ENCODE data around the gene ANKMY1. TPM values are rescaled to one million over a fixed set of nuclear protein-coding genes. Genes with fewer than 3 reads are reported as not detected.

Gene ANKMY1
- total RNA-seq, 3 donors from 2014 or later (not counting 1 experiment from before 2014, with no cell fraction given) = 43.8 to 51.5 (median 46.6) TPM

DNA sequence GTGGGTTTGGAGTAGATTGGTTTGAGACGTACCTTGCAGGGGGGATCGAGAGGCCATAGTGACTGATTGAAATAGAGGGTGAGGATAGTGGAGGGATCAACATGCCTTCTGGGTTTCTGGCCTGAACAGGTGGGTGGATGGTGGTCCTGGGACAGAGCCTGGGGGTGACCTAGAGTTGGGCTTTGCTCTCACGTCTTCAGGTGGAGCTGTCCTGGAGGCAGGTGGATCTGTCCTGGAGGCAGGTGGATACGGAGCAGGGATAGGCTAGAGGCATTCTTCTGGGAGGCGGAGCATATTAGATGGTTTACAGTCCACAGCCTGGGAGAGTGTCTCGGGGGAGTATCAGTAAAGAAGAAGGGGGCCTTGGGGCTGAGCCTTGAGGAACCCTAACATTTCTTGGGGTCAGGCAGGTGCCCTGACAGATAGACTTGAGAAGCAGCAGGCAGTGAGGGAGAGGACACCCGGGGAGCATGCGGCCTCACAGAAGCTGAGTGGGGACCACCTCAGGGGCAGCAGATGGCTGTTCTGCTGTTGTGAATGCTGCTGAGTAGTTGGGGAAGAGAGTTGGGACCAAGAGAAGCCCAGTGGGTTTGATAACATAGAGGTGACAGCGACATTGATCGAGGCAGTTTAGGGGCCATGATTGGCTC lies 30.3 kb upstream of the ANKMY1 start:
- no peaks in the 10 kb centered on the region for H3K27me3 Mint-ChIP-seq (ENCODE audit: low read depth in 2 of 2)
- Histone ChIP-seq H3K9me3 (ENCODE audit: control insufficient read depth, insufficient read depth, low read length) (no peaks in the 10 kb centered on the region), H3K4me1 (ENCODE audit: control insufficient read depth, insufficient read depth, low read length) (peaks cover 38% of the 10 kb centered on the region), H3K27ac (ENCODE audit: low read length) (no peak overlapping the region), H3K4me3 (ENCODE audit: low read length) (no peak overlapping the region), H3K36me3 (ENCODE audit: control insufficient read depth, insufficient read depth, low read length) (peaks cover 28% of the 10 kb centered on the region), H3K27me3 (ENCODE audit: control insufficient read depth, insufficient read depth, low read length) (no peaks in the 10 kb centered on the region)
- 88% methylated on average over 10 of the region's 10 CpGs for WGBS (ENCODE audit: insufficient coverage)
- DNase-seq (no peak), ATAC-seq (no peak)
- H3K4me1 Mint-ChIP-seq = peaks cover 38 to 46% of the 10 kb centered on the region in 2 donors
- H3K9me3 Mint-ChIP-seq = no peaks in the 10 kb centered on the region
- peak overlapping the region; percentile 93 for H3K4me3 Mint-ChIP-seq
- peak overlapping the region; percentile 89 to 91 for H3K27ac Mint-ChIP-seq
- H3K36me3 Mint-ChIP-seq = no peaks in the 10 kb centered on the region
- intact Hi-C loops (cut with micrococcal nuclease) = no loop called here
- TF ChIP-seq, protein P1, sequence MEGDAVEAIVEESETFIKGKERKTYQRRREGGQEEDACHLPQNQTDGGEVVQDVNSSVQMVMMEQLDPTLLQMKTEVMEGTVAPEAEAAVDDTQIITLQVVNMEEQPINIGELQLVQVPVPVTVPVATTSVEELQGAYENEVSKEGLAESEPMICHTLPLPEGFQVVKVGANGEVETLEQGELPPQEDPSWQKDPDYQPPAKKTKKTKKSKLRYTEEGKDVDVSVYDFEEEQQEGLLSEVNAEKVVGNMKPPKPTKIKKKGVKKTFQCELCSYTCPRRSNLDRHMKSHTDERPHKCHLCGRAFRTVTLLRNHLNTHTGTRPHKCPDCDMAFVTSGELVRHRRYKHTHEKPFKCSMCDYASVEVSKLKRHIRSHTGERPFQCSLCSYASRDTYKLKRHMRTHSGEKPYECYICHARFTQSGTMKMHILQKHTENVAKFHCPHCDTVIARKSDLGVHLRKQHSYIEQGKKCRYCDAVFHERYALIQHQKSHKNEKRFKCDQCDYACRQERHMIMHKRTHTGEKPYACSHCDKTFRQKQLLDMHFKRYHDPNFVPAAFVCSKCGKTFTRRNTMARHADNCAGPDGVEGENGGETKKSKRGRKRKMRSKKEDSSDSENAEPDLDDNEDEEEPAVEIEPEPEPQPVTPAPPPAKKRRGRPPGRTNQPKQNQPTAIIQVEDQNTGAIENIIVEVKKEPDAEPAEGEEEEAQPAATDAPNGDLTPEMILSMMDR (IDR thresholded peaks at IDR 0.05) = no peak

DNA sequence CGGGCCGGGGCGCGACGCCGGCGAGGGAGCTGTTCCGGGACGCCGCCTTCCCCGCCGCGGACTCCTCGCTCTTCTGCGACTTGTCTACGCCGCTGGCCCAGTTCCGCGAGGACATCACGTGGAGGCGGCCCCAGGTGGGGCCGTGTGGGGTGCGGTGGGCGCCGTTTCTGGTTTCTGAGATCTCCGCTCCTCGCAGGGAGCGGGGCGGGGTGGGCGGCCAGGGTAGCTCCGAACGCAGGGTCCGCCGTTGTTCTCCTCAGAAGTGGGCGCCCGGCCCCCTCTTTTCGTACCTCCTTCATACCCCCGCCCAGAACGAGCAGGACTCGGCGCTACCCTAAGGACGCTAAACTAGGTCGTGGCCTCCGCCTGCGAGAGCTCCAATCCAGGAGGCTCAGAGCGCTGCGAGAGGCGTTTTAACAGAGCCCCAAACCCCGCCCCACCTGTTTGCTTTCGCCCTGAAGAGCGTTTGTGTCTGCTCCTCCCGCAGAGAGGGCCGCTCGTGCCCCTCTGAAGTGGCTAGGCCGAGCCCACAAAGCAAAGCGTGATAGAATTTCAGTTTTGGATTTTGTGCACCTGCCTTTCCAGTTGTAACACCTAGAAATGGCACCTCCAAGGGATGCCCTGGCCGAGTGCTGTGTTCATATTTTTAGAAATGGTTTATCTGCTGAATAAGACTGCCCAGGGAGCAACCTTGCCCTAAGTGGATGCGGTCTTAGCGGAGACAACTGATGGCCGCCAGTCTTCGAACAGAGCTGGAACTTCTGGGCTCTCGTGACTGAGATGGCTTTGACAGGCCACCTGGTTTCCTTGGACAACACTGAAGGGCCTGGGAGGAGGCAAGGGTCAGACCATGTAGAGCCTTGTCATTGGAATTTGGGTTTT lies 29.4 kb upstream of the ANKMY1 start:
- ATAC-seq (peak; percentile 21 to 53 (median 31)), DNase-seq (peak; percentile 35 to 78)
- Mint-ChIP-seq H3K4me3 (peak overlapping the region; percentile 93), H3K36me3 (no peaks in the 10 kb centered on the region), H3K27me3 (ENCODE audit: low read depth in 2 of 2) (no peaks in the 10 kb centered on the region), H3K27ac (peak overlapping the region; percentile 89 to 91), H3K9me3 (no peaks in the 10 kb centered on the region), H3K4me1 (peaks cover 38 to 51% of the 10 kb centered on the region in 2 donors)
- TF ChIP-seq, protein P1 (IDR thresholded peaks at IDR 0.05) = no peak
- Histone ChIP-seq H3K27ac (ENCODE audit: low read length) (peak overlapping the region; percentile 45), H3K36me3 (ENCODE audit: control insufficient read depth, insufficient read depth, low read length) (peaks cover 26% of the 10 kb centered on the region), H3K4me1 (ENCODE audit: control insufficient read depth, insufficient read depth, low read length) (peaks cover 38% of the 10 kb centered on the region), H3K4me3 (ENCODE audit: low read length) (peak overlapping the region; percentile 62), H3K9me3 (ENCODE audit: control insufficient read depth, insufficient read depth, low read length) (no peaks in the 10 kb centered on the region), H3K27me3 (ENCODE audit: control insufficient read depth, insufficient read depth, low read length) (no peaks in the 10 kb centered on the region)
- intact Hi-C loops (cut with micrococcal nuclease) = loop anchor here (1.0 kb wide), 3 partner anchors 21 to 38 kb away; partner anchors contain the start of gene GPR35
- 4% methylated on average over 62 of the region's 62 CpGs for WGBS (ENCODE audit: insufficient coverage)

DNA sequence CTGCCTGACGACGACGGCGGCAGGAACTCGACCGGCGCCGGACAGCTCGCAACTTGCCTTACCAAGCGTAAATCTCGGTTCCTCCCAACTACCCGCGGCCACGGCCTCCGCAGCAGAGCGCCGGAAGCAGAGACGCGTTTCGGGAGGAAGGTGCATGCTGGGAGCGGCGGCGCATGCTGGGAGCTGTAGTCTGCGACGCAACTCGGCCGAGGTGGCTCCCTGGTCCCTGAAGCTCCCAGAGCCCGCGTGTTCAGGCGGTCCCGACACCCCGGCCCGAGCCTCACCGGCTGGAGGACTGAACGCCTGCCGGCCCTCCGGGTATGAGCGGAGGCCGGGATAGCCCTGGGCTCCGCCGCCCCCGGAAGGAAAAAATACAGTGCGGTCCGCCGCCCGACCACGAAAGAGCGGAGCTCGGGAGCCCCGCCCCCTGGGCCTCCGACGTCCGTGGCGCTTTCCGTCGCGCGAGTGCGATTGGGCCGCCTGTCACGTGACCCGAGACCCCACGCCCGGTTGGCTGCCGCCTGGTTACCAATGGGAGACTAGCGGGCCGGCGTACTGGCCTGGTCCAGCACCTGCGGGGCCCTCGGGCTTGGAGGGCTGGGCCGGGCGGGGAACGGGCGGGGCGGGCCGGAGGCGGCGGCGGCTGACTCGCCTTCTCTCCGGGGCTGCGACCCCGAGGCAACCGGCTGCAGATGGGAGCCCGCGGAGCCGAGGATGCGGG lies 28.6 kb upstream of the ANKMY1 start, which contains the start of gene CAPN10:
Gene CAPN10, plus strand, starts transcription at position 537 of the 721 bp plus-strand sequence. Its CDS starts 178 bp downstream, at position 715.
- Histone ChIP-seq H3K27ac (ENCODE audit: low read length) (peak within 1 kb of the TSS; percentile 91), H3K4me3 (ENCODE audit: low read length) (peak within 1 kb of the TSS; percentile 89), H3K27me3 (ENCODE audit: control insufficient read depth, insufficient read depth, low read length) (no peaks in the 10 kb centered on the region), H3K9me3 (ENCODE audit: control insufficient read depth, insufficient read depth, low read length) (no peaks in the 10 kb centered on the region), H3K36me3 (ENCODE audit: control insufficient read depth, insufficient read depth, low read length) (peaks cover 18% of the 10 kb centered on the region), H3K4me1 (ENCODE audit: control insufficient read depth, insufficient read depth, low read length) (peaks cover 38% of the 10 kb centered on the region)
- Mint-ChIP-seq H3K4me1 (peaks cover 38 to 49% of the 10 kb centered on the region in 2 donors), H3K9me3 (no peaks in the 10 kb centered on the region), H3K4me3 (peak within 1 kb of the TSS; percentile 95), H3K27me3 (ENCODE audit: low read depth in 2 of 2) (no peaks in the 10 kb centered on the region), H3K36me3 (no peaks in the 10 kb centered on the region), H3K27ac (peak within 1 kb of the TSS; percentile 89 to 91)
- peak; percentile 96 to 98 for DNase-seq
- peak; percentile 86 to 92 (median 88) for ATAC-seq
- WGBS (ENCODE audit: insufficient coverage) = under 1% methylated on average over 88 of the region's 88 CpGs
- TF ChIP-seq, protein P1 (IDR thresholded peaks at IDR 0.05) = no peak
- intact Hi-C loops (cut with micrococcal nuclease) = loop anchor here (1.0 kb wide), 3 partner anchors 20 to 39 kb away; partner anchors contain the start of gene GPR35

Measured in natural killer cell (primary cell).